Tongue (tissue), 2 donors: ENCODE measurements around the gene PRPF6. TPM values are rescaled to one million over a fixed set of nuclear protein-coding genes. Genes with fewer than 3 reads are reported as not detected.
"Not testable (repeated sequence)": the region's sequence is repeated elsewhere in the genome, so short reads cannot be mapped to it uniquely, and the experiment has no call there.

ENCODE experiments used
- DNase-seq: peaks from one replicate; pipeline ENCODE4 v3.0.0-alpha.2; 2015
- total RNA-seq: library from RNA; depleted of rRNA; stranded (reverse); fragments of >200 nt; gene quantifications from one replicate; pipeline ENCODE4 v1.2.3, GENCODE V29; 2014

PRPF6 gene
- total RNA-seq, 1 donor from 2014 or later: 62.5 TPM

- DNase-seq: peak; percentile 92
Observed at GRCh38 chr20:63973636-63974401, 7.1 kb upstream of the PRPF6 start.

- DNase-seq: no peak
Observed at GRCh38 chr20:63974402-63975200, 6.3 kb upstream of the PRPF6 start.

GRCh38 chr20:63976511-63976910 is 4.4 kb upstream of the PRPF6 start:
- DNase-seq: not testable (repeated sequence)

- no peak for DNase-seq
Observed at GRCh38 chr20:63976980-63977738, 3.8 kb upstream of the PRPF6 start.

GRCh38 chr20:63977739-63978276 is 3.1 kb upstream of the PRPF6 start:
- DNase-seq: no peak

GRCh38 chr20:63978319-63979228 is 2.4 kb upstream of the PRPF6 start:
- peak; percentile 53 for DNase-seq

- DNase-seq: no peak
Observed at GRCh38 chr20:63979229-63979556, 1.7 kb upstream of the PRPF6 start.

GRCh38 chr20:63979557-63980316 is 1.2 kb upstream of the PRPF6 start, which contains the start of gene SAMD10:
Gene SAMD10 (minus strand): TSS chr20:63979642. CDS start chr20:63979467, 175 bp downstream.
- DNase-seq: peak; percentile 85

GRCh38 chr20:63980317-63980805 is 571 bp upstream of the PRPF6 start:
- no peak for DNase-seq

GRCh38 chr20:63982937-63983336 is 2.0 kb downstream of the PRPF6 start:
- no peak for DNase-seq

GRCh38 chr20:64000906-64001305 is 20.0 kb downstream of the PRPF6 start:
- no peak for DNase-seq

- peak; percentile 24 for DNase-seq
Observed at GRCh38 chr20:64001607-64002011, 20.7 kb downstream of the PRPF6 start.

- peak; percentile 27 for DNase-seq
Observed at GRCh38 chr20:64003960-64004725, 23.2 kb downstream of the PRPF6 start.

- no peak for DNase-seq
Observed at GRCh38 chr20:64005394-64005793, 24.5 kb downstream of the PRPF6 start.

GRCh38 chr20:64006490-64006889 is 25.6 kb downstream of the PRPF6 start:
- no peak for DNase-seq

- no peak for DNase-seq
Observed at GRCh38 chr20:64006902-64007301, 26.0 kb downstream of the PRPF6 start.

GRCh38 chr20:64009811-64010387 is 29.0 kb downstream of the PRPF6 start:
- DNase-seq: no peak

- DNase-seq: no peak
Observed at GRCh38 chr20:64010711-64011237, 29.8 kb downstream of the PRPF6 start.

- no peak for DNase-seq
Observed at GRCh38 chr20:64011366-64011779, 30.4 kb downstream of the PRPF6 start.
